Measurements from ENCODE around the gene FAM131C. TPM values are rescaled to one million over a fixed set of nuclear protein-coding genes. Genes with fewer than 3 reads are reported as not detected.

Gene FAM131C
- total and polyA plus RNA-seq, 10 of the 15 experiments (the other 5 are each of a cell fraction or from before 2014, with no cell fraction given) = 0.03 TPM; not detected in 9

DNA sequence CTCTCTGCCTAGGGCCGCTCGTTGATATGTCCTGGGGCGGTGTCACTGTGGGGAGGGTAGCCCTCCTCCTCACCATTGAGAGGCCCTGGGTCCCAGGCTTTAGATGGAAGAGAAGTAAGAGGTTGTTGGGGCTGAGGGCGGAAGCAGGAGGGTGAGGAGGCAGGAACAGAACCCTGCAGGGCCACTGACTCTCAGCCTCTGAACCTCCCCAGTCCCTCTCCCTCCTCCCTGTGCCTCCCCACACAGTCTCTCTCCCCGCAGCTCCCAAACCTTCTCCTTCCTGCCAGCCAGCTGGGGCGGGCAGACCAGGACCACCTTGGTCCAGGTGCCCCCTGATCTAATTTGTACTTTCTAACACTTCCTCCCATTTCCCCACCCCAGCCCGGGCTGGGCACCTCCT, 14.3 kb upstream of the FAM131C start (continued):
- no peak for TF ChIP-seq NR2C2 (IDR thresholded peaks at IDR 0.05; ENCODE audit: borderline replicate concordance, control insufficient read depth, insufficient read length, low read depth)
- no peak for TF ChIP-seq MEF2A (IDR thresholded peaks at IDR 0.05; ENCODE audit: insufficient read depth, low read depth, low read length)
- TF ChIP-seq, protein P1, sequence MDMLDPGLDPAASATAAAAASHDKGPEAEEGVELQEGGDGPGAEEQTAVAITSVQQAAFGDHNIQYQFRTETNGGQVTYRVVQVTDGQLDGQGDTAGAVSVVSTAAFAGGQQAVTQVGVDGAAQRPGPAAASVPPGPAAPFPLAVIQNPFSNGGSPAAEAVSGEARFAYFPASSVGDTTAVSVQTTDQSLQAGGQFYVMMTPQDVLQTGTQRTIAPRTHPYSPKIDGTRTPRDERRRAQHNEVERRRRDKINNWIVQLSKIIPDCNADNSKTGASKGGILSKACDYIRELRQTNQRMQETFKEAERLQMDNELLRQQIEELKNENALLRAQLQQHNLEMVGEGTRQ (IDR thresholded peaks at IDR 0.05; ENCODE audit: borderline replicate concordance, low read depth, low read length) = no peak
- no peak for TF ChIP-seq NBN (IDR thresholded peaks at IDR 0.05)
- no peak for TF ChIP-seq TCF12 (IDR thresholded peaks at IDR 0.05; ENCODE audit: low read depth, low read length)
- TF ChIP-seq, protein P2, sequence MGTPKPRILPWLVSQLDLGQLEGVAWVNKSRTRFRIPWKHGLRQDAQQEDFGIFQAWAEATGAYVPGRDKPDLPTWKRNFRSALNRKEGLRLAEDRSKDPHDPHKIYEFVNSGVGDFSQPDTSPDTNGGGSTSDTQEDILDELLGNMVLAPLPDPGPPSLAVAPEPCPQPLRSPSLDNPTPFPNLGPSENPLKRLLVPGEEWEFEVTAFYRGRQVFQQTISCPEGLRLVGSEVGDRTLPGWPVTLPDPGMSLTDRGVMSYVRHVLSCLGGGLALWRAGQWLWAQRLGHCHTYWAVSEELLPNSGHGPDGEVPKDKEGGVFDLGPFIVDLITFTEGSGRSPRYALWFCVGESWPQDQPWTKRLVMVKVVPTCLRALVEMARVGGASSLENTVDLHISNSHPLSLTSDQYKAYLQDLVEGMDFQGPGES (IDR thresholded peaks at IDR 0.05) = no peak
- TF ChIP-seq HDGF (IDR thresholded peaks at IDR 0.05) = no peak
- TF ChIP-seq EED (IDR thresholded peaks at IDR 0.05; ENCODE audit: low read depth) = no peak

DNA sequence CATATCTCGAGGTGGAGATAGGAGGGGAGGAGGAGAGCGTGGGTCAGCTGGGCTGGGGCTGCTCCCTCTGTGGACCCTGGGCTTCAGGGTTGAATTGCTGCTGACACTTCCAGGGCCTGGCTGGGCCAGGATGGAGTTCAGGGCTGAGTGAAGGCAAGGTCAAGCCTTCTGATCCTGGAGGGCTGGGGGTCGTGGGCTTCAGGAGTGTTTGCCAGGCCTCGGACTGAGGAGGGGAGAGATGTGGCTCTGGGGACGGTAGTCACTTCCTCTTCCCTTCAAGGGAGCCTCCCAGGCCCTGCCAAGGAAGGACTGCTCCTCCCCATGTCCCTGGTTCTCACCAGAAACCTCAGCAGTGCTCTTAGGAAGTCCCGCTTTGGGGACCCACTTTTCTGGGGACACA, 12.1 kb upstream of the FAM131C start:
- in situ Hi-C loops (cut with MboI) (no loop called here), intact Hi-C loops (cut with micrococcal nuclease; ENCODE audit: unreplicated experiment) (no loop called here)
- DNase-seq (ENCODE audit: low read depth, low spot score) (no peak), FAIRE-seq (no peak), ATAC-seq (no peak)
- no peaks in the 10 kb centered on the region for H3K4me1 ChIP-seq (ENCODE audit: control insufficient read depth, insufficient read depth, low read length)
- 18% methylated on average over 6 of the region's 6 CpGs for WGBS (ENCODE audit: insufficient coverage, insufficient replicate concordance, low lambda C conversion rate, missing lambda C conversion rate)
- ChIA-PET RAD21 (ENCODE audit: unreplicated experiment) (interaction anchor here (9.7 kb wide), 1 partner anchor 103 kb away, joined by 223 read pairs; no protein-coding TSS in a partner anchor), POLR2A (interaction anchor here (0.6 kb wide), 1 partner anchor 270 kb away, joined by 8 read pairs; no protein-coding TSS in a partner anchor), SMC1A (ENCODE audit: uncharacterized antibody, unreplicated experiment) (interaction anchor here (5.1 kb wide), 1 partner anchor 101 kb away, joined by 49 read pairs; no protein-coding TSS in a partner anchor), CTCF (interaction anchor here (0.6 to 10.0 kb wide), 2 partner anchors 102 to 274 kb away, joined by 3 to 375 read pairs; no protein-coding TSS in a partner anchor)
- H3K27ac ChIP-seq (ENCODE audit: control insufficient read depth, insufficient read depth) = no peak overlapping the region
- no peaks in the 10 kb centered on the region for H3K36me3 ChIP-seq (ENCODE audit: control insufficient read depth in 2 of 2, insufficient read depth in 2 of 2, low read length in 1 of 2)
- no peaks in the 10 kb centered on the region for H4K20me1 ChIP-seq (ENCODE audit: control insufficient read depth, insufficient read depth)
- H3K4me2 ChIP-seq (ENCODE audit: control insufficient read depth, insufficient read depth) = no peak overlapping the region
- no peak for TF ChIP-seq NFXL1 (IDR thresholded peaks at IDR 0.05; ENCODE audit: borderline replicate concordance)
- TF ChIP-seq, protein P3, sequence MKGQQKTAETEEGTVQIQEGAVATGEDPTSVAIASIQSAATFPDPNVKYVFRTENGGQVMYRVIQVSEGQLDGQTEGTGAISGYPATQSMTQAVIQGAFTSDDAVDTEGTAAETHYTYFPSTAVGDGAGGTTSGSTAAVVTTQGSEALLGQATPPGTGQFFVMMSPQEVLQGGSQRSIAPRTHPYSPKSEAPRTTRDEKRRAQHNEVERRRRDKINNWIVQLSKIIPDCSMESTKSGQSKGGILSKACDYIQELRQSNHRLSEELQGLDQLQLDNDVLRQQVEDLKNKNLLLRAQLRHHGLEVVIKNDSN (IDR thresholded peaks at IDR 0.05; ENCODE audit: borderline replicate concordance, extremely low read length, insufficient read depth, low read depth, low read length) = no peak
- no peak for TF ChIP-seq MEF2A (IDR thresholded peaks at IDR 0.05; ENCODE audit: insufficient read depth, low read depth, low read length)
- no peak for TF ChIP-seq CREM (IDR thresholded peaks at IDR 0.05; ENCODE audit: low read depth)
- no peak for TF ChIP-seq RAD21 (IDR thresholded peaks at IDR 0.05; ENCODE audit: insufficient read depth, low read depth, low read length)
- no peak for TF ChIP-seq KDM1A (IDR thresholded peaks at IDR 0.05; ENCODE audit: borderline replicate concordance)
- TF ChIP-seq BCL11A (IDR thresholded peaks at IDR 0.05; ENCODE audit: low read depth, low read length) = no peak
- H3K4me3 ChIP-seq = no peak overlapping the region
- H2AFZ ChIP-seq (ENCODE audit: control insufficient read depth, low read depth, low read length) = no peak overlapping the region
- no TSS peak for BruUV-seq (replicated peaks)
- no peaks in the 10 kb centered on the region; a peak in 1 of 4 replicates for H3K27me3 ChIP-seq (replicated peaks in 1 of 2; ENCODE audit: control insufficient read depth in 2 of 2, insufficient read depth in 2 of 2, low read length in 1 of 2)
- no peaks in the 10 kb centered on the region for H3K79me2 ChIP-seq (ENCODE audit: control insufficient read depth, insufficient read depth, low read length)
- no peaks in the 10 kb centered on the region for H3K9me3 ChIP-seq (replicated peaks; ENCODE audit: control insufficient read depth, insufficient read depth, low read length)
- no peak overlapping the region for H3K9ac ChIP-seq (ENCODE audit: control insufficient read depth, insufficient read depth, low read length)

Measured in GM12878 (cell line).